Hepatocyte (in vitro differentiated cells): Measurements from ENCODE around the gene POMGNT2.

ENCODE experiments used
- EZH2 ChIP-seq: fragments of 200-600 bp; sonication (generic); IDR thresholded peaks from 2 replicates; pipeline ENCODE4 v1.6.1; 2016; ENCODE audit warnings: antibody characterized with exemption, mild to moderate bottlenecking, borderline replicate concordance
- TF ChIP-seq, protein P1 (sequence below): fragments of 200-600 bp; sonication (generic); IDR thresholded peaks from 2 replicates; pipeline ENCODE4 v1.5.1; 2016; ENCODE audit warnings: antibody characterized with exemption, mild to moderate bottlenecking; ENCODE audit not compliant: poor library complexity

DNA sequence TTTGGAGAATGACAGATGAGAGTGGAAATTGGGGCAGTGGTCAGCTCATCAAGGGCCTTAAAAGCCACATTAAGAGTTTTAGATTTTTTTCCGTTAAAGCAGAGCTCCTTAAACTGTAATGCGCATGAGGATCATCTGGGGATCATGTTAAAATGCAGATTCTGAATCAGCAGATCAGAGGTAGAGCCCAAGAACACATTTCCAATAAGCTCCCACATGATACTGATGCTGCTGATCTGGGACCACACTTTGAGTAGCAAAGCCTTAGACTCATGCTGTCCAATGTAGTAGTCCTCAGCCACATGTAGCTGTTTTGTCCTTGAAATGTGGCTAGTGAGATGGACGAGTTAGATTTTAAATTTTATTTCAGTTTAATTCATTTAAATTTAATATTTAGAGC lies 26.3 kb upstream of the POMGNT2 start:
- TF ChIP-seq, protein P1, sequence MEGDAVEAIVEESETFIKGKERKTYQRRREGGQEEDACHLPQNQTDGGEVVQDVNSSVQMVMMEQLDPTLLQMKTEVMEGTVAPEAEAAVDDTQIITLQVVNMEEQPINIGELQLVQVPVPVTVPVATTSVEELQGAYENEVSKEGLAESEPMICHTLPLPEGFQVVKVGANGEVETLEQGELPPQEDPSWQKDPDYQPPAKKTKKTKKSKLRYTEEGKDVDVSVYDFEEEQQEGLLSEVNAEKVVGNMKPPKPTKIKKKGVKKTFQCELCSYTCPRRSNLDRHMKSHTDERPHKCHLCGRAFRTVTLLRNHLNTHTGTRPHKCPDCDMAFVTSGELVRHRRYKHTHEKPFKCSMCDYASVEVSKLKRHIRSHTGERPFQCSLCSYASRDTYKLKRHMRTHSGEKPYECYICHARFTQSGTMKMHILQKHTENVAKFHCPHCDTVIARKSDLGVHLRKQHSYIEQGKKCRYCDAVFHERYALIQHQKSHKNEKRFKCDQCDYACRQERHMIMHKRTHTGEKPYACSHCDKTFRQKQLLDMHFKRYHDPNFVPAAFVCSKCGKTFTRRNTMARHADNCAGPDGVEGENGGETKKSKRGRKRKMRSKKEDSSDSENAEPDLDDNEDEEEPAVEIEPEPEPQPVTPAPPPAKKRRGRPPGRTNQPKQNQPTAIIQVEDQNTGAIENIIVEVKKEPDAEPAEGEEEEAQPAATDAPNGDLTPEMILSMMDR = no peak
- TF ChIP-seq EZH2 = no peak
